ENCODE results near the gene VSIG1.

DNA sequence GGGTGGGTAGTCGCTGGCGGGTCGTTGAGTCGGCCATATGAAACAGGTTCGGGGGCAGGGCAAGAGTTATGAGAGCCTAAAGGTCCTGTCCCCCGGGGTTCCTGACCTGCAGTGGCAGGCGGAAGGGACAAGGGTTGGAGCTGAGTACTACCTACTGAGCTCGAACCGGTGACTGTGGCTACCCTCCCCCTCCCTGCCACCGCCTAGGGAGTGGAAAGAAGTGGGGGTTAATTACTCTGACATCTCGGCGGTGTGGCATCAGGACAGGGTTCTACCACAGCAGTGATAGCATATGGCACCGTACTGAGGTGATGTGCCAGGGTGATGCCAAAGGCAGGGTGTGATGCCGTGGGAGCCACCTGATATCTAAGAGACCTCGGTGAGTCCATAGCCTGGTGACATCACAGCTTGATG lies 47.0 kb downstream of the VSIG1 start:
- no peak for TF ChIP-seq POLR2A (IDR thresholded peaks at IDR 0.05; ENCODE audit: low read length)
- no peak for TF ChIP-seq GATA1 (IDR thresholded peaks at IDR 0.05; ENCODE audit: low read depth, low read length)

Data from erythroblast (primary cell).